ENCODE measurements around the gene TUBA1B.

The TUBA1B gene

GRCh38 chr12:49126852-49127763 lies 4.1 kb downstream of the TUBA1B start:
- peak in 1 of 2 experiments; percentile 31 for DNase-seq

GRCh38 chr12:49121047-49121696 lies 10.0 kb downstream of the TUBA1B start:
- no peak for DNase-seq

DNA sequence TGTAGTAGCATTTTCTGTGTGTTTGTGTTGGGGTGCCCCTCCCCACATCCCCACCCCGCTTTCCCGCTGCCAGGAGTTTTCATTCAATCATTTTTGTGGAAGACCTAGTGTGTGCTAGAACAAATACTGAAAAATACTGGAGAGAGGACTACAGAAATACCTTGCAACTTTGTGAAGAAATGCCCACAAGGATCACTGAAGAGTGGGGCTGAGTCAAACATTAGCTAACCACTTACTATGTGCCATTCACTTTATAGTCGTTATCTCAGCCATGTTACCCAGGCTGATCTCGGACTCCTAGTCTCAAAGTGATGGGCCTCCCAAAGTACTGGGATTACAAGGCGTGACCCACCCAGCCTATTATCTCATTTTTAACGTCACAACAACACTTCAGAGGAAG lies 20.0 kb downstream of the TUBA1B start:
- DNase-seq = no peak

DNA sequence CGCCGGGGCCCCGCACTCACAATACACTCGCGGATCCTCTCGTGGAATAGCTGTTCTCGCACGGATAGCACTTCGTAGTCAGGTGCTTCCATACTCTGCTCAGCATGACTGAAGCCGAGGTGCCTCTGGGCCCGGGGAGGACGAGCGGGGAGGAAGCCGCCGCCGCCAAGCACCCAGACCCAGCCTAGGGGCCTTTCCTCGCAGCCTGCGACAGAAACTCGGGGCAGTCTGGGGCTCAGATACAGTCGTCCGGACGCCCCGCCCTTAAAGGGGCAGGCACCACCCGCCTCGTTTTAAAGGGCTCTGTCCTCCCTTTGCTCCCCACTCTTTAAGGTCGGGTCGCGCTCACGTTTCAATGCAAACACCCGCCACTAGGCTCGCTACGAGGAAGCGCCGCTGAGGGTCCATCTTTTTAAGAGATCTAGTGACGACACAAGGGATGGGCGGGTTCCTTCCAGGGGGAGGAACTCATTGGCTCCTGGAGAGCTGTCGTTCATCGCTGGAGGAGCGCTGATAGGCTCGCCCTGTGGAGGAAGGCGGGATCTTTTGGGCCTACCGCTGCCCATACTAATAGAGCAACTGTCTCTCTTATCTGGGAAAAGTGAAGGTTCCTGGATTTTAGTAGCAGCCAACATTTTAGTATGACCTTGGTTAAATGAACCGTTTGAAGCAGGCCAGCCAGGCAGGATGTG lies 20.6 kb downstream of the TUBA1B start, which contains the start of gene LMBR1L:
Gene LMBR1L (minus strand): TSS at position 384 of the 692 bp plus-strand sequence. CDS start 292 bp downstream, at position 92.
- peak; percentile 93 to 96 for DNase-seq

- DNase-seq = no peak
Observed at GRCh38 chr12:49109641-49110463, 21.3 kb downstream of the TUBA1B start.

GRCh38 chr12:49108958-49109404 lies 22.2 kb downstream of the TUBA1B start:
- DNase-seq = no peak

DNA sequence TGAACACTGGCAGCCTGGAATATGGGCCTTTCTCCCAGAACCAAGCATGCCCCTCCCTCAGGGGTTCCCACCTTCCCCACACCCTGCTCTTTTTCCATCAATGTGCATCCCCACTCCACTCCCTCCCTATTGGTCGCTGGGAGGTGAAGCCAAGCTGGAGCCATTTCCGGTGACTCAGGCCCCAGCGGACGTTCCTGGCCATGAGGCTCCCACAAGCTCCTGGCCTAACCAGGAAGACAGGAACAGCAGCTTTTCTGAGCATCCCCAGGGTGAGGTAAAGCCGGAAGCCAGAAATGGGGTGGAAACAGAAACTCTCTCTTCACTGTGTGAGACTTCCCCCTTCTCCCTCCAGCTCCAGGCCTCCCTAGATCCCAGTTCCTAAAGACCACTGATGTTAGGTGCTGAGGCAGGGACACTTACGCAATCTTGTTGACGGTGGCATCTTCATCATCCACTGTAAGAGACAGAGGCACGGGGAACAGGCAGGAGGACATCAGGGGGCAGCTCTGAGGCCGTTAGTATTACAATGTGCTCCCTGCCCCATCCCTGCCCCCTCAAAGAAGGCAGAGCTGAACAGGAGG lies 25.6 kb downstream of the TUBA1B start:
- no peak for DNase-seq

GRCh38 chr12:49104822-49105221 lies 26.4 kb downstream of the TUBA1B start:
- DNase-seq = no peak

GRCh38 chr12:49100380-49100779 lies 30.8 kb downstream of the TUBA1B start:
- DNase-seq = no peak

DNA sequence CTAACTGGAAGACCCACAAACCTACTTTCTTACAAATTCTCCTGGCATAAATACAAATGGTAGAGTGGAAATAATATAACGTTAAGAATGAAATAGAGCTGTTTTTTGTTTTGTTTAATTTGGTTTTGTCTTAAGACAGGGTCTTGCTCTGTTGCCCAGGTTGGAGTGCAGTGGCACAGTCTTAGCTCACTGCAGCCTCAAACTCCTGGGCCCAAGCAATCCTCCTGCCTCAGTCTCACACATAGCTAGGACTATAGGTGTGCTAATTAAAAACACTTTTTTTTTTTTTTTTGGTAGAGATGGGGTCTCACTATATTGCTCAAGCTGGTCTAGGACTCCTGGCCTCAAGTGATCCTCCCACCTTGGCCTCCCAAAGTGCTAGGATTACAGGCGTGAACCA lies 32.5 kb downstream of the TUBA1B start:
- DNase-seq = no peak

- peak; percentile 74 to 75 for DNase-seq
Observed at GRCh38 chr12:49098035-49098451, 33.2 kb downstream of the TUBA1B start.

DNA sequence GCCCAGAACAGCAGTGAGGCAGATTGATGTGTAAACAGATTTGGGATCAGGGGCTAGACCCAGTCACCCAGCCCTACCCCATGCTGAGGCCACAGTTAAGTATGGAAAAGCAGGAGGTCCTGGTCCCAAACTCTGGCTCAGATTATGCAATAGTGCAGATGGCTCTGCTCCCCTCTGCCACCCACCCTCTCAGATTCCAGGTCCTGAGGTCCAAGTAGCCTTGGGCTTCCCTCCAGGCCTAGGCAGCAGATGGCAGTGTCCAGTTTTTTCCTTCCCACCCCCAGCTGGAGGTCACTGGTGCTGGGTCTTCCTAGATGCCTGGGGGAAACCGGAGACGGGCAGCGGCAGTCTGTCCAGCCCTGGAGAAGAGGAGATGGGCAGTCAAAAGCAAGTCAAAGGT lies 33.8 kb downstream of the TUBA1B start:
- DNase-seq = no peak

DNA sequence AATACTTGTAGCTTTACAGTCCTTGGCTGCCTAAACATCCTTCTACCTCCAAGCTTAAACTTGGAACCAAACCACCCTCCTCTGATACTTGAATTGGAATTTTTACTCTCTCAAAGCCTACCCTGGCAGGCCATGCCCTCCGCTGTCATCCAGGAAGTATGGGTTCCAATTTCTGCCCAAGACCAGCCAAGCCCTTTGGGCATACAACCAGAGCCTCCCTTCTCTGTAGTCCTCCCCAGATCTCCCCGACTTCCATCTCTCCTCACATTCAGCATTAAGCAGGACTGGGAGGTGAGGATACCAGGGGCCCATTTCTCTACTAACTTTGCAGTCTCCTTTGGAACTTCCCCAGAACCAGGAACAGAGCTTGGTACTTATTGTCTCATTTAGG lies 36.2 kb downstream of the TUBA1B start:
- no peak for DNase-seq

- DNase-seq = peak in 1 of 2 experiments; percentile 10
Observed at GRCh38 chr12:49094160-49094974, 36.8 kb downstream of the TUBA1B start, which contains the start of gene DHH. Gene DHH, minus strand, starts transcription at chr12:49094801. Its CDS starts 289 bp downstream, at chr12:49094512.

GRCh38 chr12:49093792-49094159 lies 37.4 kb downstream of the TUBA1B start:
- DNase-seq = no peak

DNA sequence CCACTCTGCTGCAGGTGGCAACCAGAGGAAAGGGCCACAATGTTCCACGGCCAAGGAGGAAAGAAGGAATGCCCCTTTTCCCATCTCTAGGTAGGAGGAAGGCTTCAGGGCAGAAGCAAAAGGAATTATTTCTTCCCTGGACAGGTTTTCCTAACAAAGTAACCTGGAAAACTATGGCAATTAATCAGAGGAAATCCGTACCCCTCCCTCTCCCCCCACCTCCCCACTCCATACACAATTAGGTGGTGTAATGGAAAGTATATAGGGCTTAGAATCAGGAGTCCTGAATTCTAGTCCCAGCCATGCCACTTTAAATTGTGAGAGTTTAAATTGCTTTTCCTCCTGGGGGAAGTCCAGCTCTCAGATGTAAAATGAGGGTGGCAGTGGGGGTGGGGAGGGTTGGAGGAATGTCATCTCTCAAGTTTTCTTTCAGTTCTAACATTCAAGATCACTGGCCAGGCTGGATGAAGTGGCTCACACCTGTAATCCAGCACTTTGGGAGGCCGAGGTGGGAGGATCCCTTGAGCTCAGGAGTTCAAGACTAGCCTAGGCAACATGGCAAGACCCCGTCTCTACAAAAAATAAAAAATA lies 38.3 kb downstream of the TUBA1B start:
- no peak for DNase-seq

DNA sequence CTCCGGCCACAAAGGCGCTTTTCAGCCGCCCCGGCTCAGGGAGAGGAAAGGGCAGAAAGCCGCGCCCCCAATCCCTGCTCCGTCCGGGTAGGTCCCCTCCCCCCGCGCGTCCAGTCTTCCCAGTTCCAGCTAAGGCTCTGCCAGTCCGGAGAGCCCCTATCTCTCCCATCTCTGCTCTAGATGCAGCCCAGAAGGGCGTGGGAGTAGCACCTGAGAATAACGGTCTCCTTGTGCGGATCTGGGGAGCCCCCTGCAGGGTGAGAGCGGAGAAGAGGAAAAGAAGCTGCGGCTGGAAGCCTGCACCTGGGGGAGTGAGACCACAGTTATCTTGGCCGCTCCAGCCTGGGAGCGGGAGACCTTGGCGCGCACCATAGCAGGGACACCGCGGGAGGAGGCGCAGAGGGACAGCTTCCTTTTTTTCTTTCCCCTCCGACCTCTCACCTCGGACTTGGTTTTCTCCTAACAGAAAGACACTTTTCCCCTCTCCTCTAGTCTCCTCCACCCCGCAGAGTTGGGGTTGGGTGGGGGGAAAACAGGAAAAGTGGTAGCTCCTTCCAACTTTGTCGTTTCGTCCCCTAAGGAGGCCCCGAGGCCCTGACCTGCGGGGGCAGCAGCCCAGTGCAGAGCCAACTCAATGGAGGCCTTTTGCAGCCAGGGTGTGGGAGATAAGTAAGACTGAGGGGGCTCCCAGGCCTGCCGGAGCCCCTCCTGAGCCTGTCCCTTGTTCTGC lies 38.9 kb downstream of the TUBA1B start:
- peak; percentile 68 to 76 for DNase-seq

GRCh38 chr12:49091836-49092085 lies 39.4 kb downstream of the TUBA1B start:
- DNase-seq = no peak

- peak in 1 of 2 experiments; percentile 10 for DNase-seq
Observed at GRCh38 chr12:49091056-49091835, 39.9 kb downstream of the TUBA1B start.
